Measurements from ENCODE around the gene FRMD8.

FRMD8 gene

GRCh38 chr11:65454696-65455456 is 68.4 kb downstream of the FRMD8 start:
- DNase-seq (ENCODE audit: low read depth), result peak; percentile 70

GRCh38 chr11:65456418-65456817 is 70.0 kb downstream of the FRMD8 start:
- no peak for DNase-seq (ENCODE audit: low read depth)

- no peak for DNase-seq (ENCODE audit: low read depth)
These were observed 73.1 kb downstream of the FRMD8 start for GRCh38 chr11:65459552-65459951.

All from activated T-helper 1 cell treated with Interleukin-2 at 50 U/mL for 16 hours (primary cell).